Stimulated activated CD4-positive, alpha-beta T cell treated with anti-CD3 and anti-CD28 coated beads, Interleukin-1b, Interleukin-23, amount 100 ng/mL, for 24 hours (primary cell): ENCODE results near the gene P4HA2.
"Not testable (repeated sequence)": the region's sequence is repeated elsewhere in the genome, so short reads cannot be mapped to it uniquely, and the experiment has no call there.

ENCODE experiments used
- DNase-seq, 4 experiments: peaks; one replicate each; pipeline ENCODE4 v3.0.0-alpha.2; 2020; ENCODE audit warnings: low read depth in 4 of 4, low spot score in 1 of 4

Gene P4HA2

DNA sequence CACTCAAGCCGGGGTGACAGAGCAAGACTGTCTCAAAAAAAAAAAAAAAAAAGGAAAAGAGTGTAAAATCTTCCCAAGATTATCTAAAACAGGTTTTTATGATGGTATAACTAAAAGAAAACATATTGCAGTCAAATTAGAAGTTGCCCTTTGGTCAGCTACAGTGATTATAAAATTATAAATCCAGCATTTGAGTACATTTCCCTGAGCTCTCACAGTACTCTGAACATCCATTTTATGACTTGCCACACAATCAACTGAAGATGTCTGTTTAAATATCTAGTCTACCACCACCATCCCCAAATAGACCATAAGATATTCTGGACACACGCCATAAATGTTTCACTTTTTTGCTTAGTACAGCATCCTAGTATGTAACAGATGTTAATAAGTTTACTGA, 77.1 kb downstream of the P4HA2 start:
- no peak for DNase-seq

- no peak for DNase-seq
These were observed 80.0 kb downstream of the P4HA2 start for GRCh38 chr5:132147663-132148062.

GRCh38 chr5:132145326-132145725, 82.3 kb downstream of the P4HA2 start:
- not testable (repeated sequence) for DNase-seq

DNA sequence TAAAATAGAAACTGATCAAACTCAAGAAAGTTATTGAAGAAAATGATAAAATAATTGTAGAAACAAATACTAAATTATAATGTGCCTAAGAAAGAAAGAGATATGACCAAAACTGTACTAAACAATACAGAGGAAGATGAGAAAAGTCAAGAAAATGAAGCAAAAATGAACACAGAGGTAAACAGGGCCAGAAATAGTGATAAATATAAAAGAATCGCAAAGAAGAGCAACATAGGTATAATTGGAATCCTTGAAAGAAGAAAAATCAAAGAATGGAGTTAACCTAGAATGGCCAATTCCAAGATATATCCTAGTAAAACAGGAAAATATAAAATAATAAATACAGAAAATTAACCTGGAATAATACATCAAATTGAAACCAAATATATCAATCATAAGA, 84.5 kb downstream of the P4HA2 start:
- no peak for DNase-seq

- no peak for DNase-seq
These were observed 85.2 kb downstream of the P4HA2 start for GRCh38 chr5:132142459-132142858.
